Body of pancreas (tissue), 4 donors: ENCODE results near the gene LTBP1.

Source experiments
- POLR2A ChIP-seq, 3 donors: fragments of 450-650 bp; IDR thresholded peaks; one replicate each; pipeline ENCODE4 v1.6.1; 2016; ENCODE audit warnings: antibody characterized with exemption in 3 of 3, mild to moderate bottlenecking in 2 of 3
- TF ChIP-seq, protein P1 (sequence below), 7 experiments: fragments of 450-650 bp in 4 of 7; fragments of 200-600 bp in 3 of 7; sonication (generic) in 3 of 7; IDR thresholded peaks; one replicate each; pipeline ENCODE4 v1.5.1; 2016 to 2019; ENCODE audit warnings: antibody characterized with exemption in 7 of 7

DNA sequence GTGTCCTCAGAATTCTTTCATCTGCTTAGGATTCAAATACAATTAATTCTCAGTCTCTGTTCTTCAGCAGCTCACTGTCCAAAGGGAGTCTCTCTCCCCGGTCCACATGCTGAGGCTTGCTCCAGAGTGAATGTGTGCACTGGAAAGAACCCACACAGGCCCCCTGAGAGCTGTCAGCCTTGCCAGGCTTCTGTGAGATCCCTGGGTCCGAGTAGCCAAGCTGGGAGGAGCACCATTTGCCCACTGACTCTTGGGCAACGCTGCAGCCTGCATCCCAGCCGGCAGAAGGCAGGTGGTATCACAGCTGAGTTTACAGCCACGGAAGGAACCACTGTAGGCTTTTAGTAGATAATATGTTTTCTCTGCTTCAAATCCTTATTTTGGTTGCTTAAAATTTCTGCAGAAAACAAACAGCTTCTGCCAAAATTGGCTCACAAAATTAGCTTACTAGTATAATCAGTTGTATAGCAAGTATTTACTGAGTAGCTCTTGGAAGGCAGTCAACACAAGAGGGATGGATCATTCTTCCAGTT lies 21.4 kb upstream of the LTBP1 start:
- TF ChIP-seq, protein P1, sequence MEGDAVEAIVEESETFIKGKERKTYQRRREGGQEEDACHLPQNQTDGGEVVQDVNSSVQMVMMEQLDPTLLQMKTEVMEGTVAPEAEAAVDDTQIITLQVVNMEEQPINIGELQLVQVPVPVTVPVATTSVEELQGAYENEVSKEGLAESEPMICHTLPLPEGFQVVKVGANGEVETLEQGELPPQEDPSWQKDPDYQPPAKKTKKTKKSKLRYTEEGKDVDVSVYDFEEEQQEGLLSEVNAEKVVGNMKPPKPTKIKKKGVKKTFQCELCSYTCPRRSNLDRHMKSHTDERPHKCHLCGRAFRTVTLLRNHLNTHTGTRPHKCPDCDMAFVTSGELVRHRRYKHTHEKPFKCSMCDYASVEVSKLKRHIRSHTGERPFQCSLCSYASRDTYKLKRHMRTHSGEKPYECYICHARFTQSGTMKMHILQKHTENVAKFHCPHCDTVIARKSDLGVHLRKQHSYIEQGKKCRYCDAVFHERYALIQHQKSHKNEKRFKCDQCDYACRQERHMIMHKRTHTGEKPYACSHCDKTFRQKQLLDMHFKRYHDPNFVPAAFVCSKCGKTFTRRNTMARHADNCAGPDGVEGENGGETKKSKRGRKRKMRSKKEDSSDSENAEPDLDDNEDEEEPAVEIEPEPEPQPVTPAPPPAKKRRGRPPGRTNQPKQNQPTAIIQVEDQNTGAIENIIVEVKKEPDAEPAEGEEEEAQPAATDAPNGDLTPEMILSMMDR (IDR thresholded peaks at IDR 0.05) = no peak
- TF ChIP-seq POLR2A (IDR thresholded peaks at IDR 0.05) = no peak
